Activated naive CD8-positive, alpha-beta T cell treated with anti-CD3 and anti-CD28 coated beads, Interleukin-2, amount 10 ng/mL, durations not matched to agents 7 days and 5 days (primary cell): ENCODE measurements around the gene SCFD1. TPM values are rescaled to one million over a fixed set of nuclear protein-coding genes. Genes with fewer than 3 reads are reported as not detected.

Experiments used
- ATAC-seq: fragments of 150-1000 bp; cut with Tn5 transposase; one replicate; pipeline ENCODE4 v1.10.0; 2021; ENCODE audit warnings: low read depth, moderate library complexity
- POLR2A ChIA-PET: fragments of 350-600 bp; sonication (Branson Sonifier 250); formaldehyde crosslinking; loops from one replicate; lab custom pipeline; 2021; ENCODE audit warnings: antibody characterized with exemption; lab: Charles Lee
- DNase-seq: peaks from one replicate; pipeline ENCODE4 v3.0.0; 2021
- H3K27ac Mint-ChIP-seq: one replicate; pipeline ENCODE4 v1.8.0; 2022; ENCODE audit warnings: mild to moderate bottlenecking, mixed read lengths
- H3K27me3 Mint-ChIP-seq: one replicate; pipeline ENCODE4 v1.8.0; 2022; ENCODE audit warnings: mild to moderate bottlenecking, moderate library complexity, mixed read lengths
- H3K36me3 Mint-ChIP-seq: one replicate; pipeline ENCODE4 v1.8.0; 2021; ENCODE audit warnings: mild to moderate bottlenecking, mixed read lengths
- H3K4me1 Mint-ChIP-seq: one replicate; pipeline ENCODE4 v1.8.0; 2021; ENCODE audit warnings: mixed read lengths
- H3K4me3 Mint-ChIP-seq: one replicate; pipeline ENCODE4 v1.8.0; 2022; ENCODE audit warnings: mild to moderate bottlenecking, moderate library complexity, mixed read lengths
- H3K9me3 Mint-ChIP-seq: one replicate; pipeline ENCODE4 v1.8.0; 2021; ENCODE audit warnings: mixed read lengths
- total RNA-seq, 2 experiments: library from RNA; stranded (reverse); gene quantifications; one replicate each; pipeline ENCODE4 v1.2.3, GENCODE V29; 2021

Gene SCFD1
- total RNA-seq, 2 experiments from 2014 or later = 52.3 to 60.9 TPM

- DNase-seq (no peak), ATAC-seq (no peak)
- H3K27me3 Mint-ChIP-seq = peaks cover 3% of the 10 kb centered on the region
- no peaks in the 10 kb centered on the region for H3K36me3 Mint-ChIP-seq
- no peak overlapping the region for H3K4me3 Mint-ChIP-seq
- no peaks in the 10 kb centered on the region for H3K9me3 Mint-ChIP-seq
- POLR2A ChIA-PET = no interaction called here
- no peak overlapping the region for H3K27ac Mint-ChIP-seq
- H3K4me1 Mint-ChIP-seq = no peaks in the 10 kb centered on the region
These were observed 134.5 kb downstream of the SCFD1 start for GRCh38 chr14:30756594-30756993.

- H3K4me3 Mint-ChIP-seq = no peak overlapping the region
- H3K36me3 Mint-ChIP-seq = no peaks in the 10 kb centered on the region
- no peak overlapping the region for H3K27ac Mint-ChIP-seq
- peaks cover 5% of the 10 kb centered on the region for H3K27me3 Mint-ChIP-seq
- DNase-seq (no peak), ATAC-seq (no peak)
- no peaks in the 10 kb centered on the region for H3K4me1 Mint-ChIP-seq
- H3K9me3 Mint-ChIP-seq = no peaks in the 10 kb centered on the region
- POLR2A ChIA-PET = no interaction called here
These were observed 135.0 kb downstream of the SCFD1 start for GRCh38 chr14:30757082-30757481.

DNA sequence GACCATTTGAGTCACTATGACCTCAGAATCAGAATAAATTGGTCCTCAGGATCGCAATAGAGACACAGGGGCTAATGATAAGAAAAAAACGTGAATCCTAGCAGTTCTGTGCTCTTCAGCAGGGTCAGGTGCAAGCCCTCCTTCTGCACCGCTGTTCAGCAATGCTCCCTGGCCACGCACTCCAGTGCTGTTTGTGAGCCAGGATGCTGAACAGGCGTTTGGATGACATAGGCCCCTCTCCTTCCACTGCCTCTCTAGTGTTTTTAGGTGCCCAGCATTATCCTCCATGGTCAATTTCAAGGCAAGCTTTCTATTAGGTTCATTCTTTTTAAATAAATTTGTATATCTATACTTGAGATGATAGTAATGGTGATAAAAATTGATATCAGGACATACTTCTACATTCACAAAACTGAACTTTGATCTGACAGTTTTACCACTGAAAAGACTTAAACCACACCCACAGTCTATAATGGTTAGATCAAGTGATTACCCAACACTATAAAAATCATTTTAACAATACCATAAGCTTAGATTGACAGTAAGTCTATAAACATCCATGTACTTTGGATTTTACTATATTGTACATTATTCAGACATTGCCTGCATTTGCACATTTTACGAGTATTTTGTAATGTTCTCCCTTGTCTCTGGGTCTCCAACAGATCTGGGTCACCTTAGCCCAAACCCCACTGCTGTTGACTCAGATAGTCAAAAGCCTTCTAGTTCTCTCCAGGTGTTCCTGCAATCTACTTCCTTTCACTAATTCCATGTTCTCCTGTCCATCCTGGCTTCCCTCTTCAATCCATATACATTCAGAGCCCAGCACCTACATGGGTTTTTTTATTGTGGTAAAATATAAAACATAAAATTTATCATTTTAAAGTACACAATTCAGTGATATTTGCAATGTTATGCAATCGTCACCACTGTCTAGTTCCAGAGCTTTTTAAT is 137.3 kb downstream of the SCFD1 start:
- POLR2A ChIA-PET = no interaction called here
- DNase-seq = no peak

GRCh38 chr14:30763891-30764290 is 141.8 kb downstream of the SCFD1 start:
- Mint-ChIP-seq H3K4me3 (no peak overlapping the region), H3K36me3 (no peaks in the 10 kb centered on the region), H3K27ac (no peak overlapping the region), H3K27me3 (peaks cover 14% of the 10 kb centered on the region), H3K9me3 (peaks cover 7% of the 10 kb centered on the region), H3K4me1 (no peaks in the 10 kb centered on the region)
- POLR2A ChIA-PET = no interaction called here
- ATAC-seq = no peak
- DNase-seq = no peak

More for the DNA sequence above, 137.3 kb downstream of the SCFD1 start:
- Mint-ChIP-seq H3K4me1 (no peaks in the 10 kb centered on the region), H3K36me3 (no peaks in the 10 kb centered on the region), H3K27ac (no peak overlapping the region), H3K27me3 (peaks cover 12% of the 10 kb centered on the region), H3K9me3 (peaks cover 7% of the 10 kb centered on the region), H3K4me3 (no peak overlapping the region)
- ATAC-seq = no peak

DNA sequence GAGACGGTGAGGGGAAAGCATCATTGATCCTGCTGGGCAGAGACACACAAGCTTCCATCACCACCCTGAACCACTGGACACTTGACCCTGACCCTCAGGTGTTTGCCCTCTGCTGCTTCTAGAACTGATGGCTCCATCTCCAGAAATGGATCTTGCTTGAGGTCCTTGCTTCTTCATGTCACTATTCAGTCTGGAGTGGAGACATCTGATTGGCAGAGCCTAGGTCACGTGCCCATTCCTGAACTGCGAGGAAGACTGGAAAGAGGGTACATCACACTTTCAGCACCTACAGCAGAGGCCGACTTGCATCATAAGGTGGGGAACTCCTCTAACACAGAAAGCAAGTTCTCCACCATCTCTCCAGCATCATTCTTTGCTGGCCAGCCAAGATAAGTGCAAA is 145.5 kb downstream of the SCFD1 start:
- Mint-ChIP-seq H3K9me3 (peaks cover 7% of the 10 kb centered on the region), H3K36me3 (no peaks in the 10 kb centered on the region), H3K4me3 (no peak overlapping the region), H3K4me1 (no peaks in the 10 kb centered on the region), H3K27ac (no peak overlapping the region), H3K27me3 (peaks cover 17% of the 10 kb centered on the region)
- DNase-seq = no peak
- POLR2A ChIA-PET = no interaction called here
- no peak for ATAC-seq

DNA sequence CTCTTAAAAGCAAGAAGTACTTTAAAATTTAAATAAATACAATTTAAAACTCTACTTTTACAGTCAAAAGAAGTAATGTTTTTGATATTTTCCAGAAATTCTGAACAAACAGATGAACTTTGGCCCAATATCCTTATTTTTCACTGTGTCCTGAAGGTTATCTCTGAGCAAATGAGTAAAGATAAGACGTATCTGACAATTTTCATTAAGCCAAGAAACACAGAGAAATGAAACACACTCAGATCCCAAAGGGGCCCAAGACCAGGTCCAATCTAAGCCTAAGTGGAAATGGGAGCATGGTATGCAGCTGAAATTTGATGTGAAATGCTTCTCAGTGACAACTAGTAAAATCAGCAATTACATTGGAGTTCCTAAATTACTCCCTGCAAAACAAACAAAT is 146.7 kb downstream of the SCFD1 start:
- H3K36me3 Mint-ChIP-seq = no peaks in the 10 kb centered on the region
- H3K4me1 Mint-ChIP-seq = no peaks in the 10 kb centered on the region
- ATAC-seq (no peak), DNase-seq (no peak)
- peaks cover 16% of the 10 kb centered on the region for H3K27me3 Mint-ChIP-seq
- H3K27ac Mint-ChIP-seq = no peak overlapping the region
- H3K9me3 Mint-ChIP-seq = peaks cover 1% of the 10 kb centered on the region
- POLR2A ChIA-PET = no interaction called here
- H3K4me3 Mint-ChIP-seq = no peak overlapping the region

GRCh38 chr14:30770376-30770775 is 148.3 kb downstream of the SCFD1 start:
- Mint-ChIP-seq H3K9me3 (no peaks in the 10 kb centered on the region), H3K4me3 (no peak overlapping the region), H3K36me3 (no peaks in the 10 kb centered on the region), H3K27me3 (peaks cover 10% of the 10 kb centered on the region), H3K27ac (no peak overlapping the region), H3K4me1 (no peaks in the 10 kb centered on the region)
- ATAC-seq = no peak
- POLR2A ChIA-PET = no interaction called here
- DNase-seq = no peak

DNA sequence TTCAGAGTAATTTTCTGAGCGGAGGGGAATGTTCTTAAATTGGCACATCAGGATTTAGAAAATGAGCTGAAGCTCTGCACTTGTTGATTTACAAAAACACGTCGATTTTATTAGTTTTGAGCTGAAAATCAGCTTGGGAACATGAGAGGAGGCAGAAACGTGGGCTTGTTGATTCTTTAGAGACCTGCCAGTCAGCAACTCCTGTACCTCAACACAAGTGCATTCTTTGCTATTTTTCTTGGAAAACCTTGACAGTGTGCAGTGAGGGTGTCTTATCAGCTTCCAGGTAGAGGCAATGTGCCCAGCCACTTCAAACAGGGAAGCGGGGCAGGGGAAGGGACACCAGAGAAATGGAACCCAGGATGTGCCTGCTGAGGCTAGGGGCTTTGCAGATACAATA is 149.5 kb downstream of the SCFD1 start:
- no peaks in the 10 kb centered on the region for H3K4me1 Mint-ChIP-seq
- H3K4me3 Mint-ChIP-seq = no peak overlapping the region
- H3K36me3 Mint-ChIP-seq = no peaks in the 10 kb centered on the region
- no peak for ATAC-seq
- no peaks in the 10 kb centered on the region for H3K9me3 Mint-ChIP-seq
- H3K27ac Mint-ChIP-seq = no peak overlapping the region
- POLR2A ChIA-PET = no interaction called here
- no peak for DNase-seq
- peaks cover 8% of the 10 kb centered on the region for H3K27me3 Mint-ChIP-seq

GRCh38 chr14:30779210-30779609 is 157.1 kb downstream of the SCFD1 start:
- H3K4me3 Mint-ChIP-seq = no peak overlapping the region
- no peak for DNase-seq
- no peak for ATAC-seq
- POLR2A ChIA-PET = no interaction called here
- no peak overlapping the region for H3K27ac Mint-ChIP-seq
- no peaks in the 10 kb centered on the region for H3K4me1 Mint-ChIP-seq
- no peaks in the 10 kb centered on the region for H3K36me3 Mint-ChIP-seq
- H3K9me3 Mint-ChIP-seq = no peaks in the 10 kb centered on the region
- H3K27me3 Mint-ChIP-seq = peaks cover 4% of the 10 kb centered on the region

Other genes with a start within 250 kb of the SCFD1 start
- gene G2E3, start 63.2 kb upstream of the SCFD1 start, total RNA-seq = 10 to 100 TPM; 34.2 to 35.1 TPM